HEK293 (cell line): ENCODE results near the gene TSHR.

ENCODE experiments used
- CTCF ChIA-PET: fragments of 350-600 bp; formaldehyde crosslinking; extraction: SDS; loops from one replicate; lab custom pipeline; 2021; ENCODE audit warnings: antibody characterized with exemption; lab: Yijun Ruan, JAX
- POLR2A ChIA-PET: fragments of 300-600 bp; formaldehyde crosslinking; extraction: SDS; loops from one replicate; lab custom pipeline; 2020; ENCODE audit warnings: antibody characterized with exemption, inconsistent platforms; lab: Yijun Ruan, JAX
- H3K27ac ChIP-seq: fragments of 200-500 bp; sonication (Bioruptor generic); 2 replicates; pipeline ENCODE4 v1.5.1; 2014; ENCODE audit warnings: low read depth, low read length, control low read depth, inconsistent platforms; ENCODE audit errors: extremely low read depth
- H3K36me3 ChIP-seq, 2 experiments: fragments of 200-500 bp in 1 of 2; sonication (Bioruptor generic) in 1 of 2; 1 replicate in 1 of 2; 2 replicates in 1 of 2; pipeline ENCODE4 v1.5.1; 2014 to 2017; ENCODE audit warnings: inconsistent platforms in 2 of 2, low read length in 2 of 2; ENCODE audit not compliant: control insufficient read depth in 2 of 2, insufficient read depth in 1 of 2
- H3K4me1 ChIP-seq: fragments of 200-500 bp; sonication (Bioruptor generic); 2 replicates; pipeline ENCODE4 v1.5.1; 2014; ENCODE audit warnings: mild to moderate bottlenecking, low read length, inconsistent platforms; ENCODE audit not compliant: control insufficient read depth, insufficient read depth
- H3K4me3 ChIP-seq: 2 replicates; pipeline ENCODE4 v1.5.1; 2011; ENCODE audit warnings: low read depth, mild to moderate bottlenecking, control low read depth, low read length, moderate library complexity
- H3K9me3 ChIP-seq: fragments of 200-500 bp; sonication (Bioruptor generic); 2 replicates; pipeline ENCODE4 v1.5.1; 2014; ENCODE audit warnings: low read depth, low read length, inconsistent platforms; ENCODE audit not compliant: control insufficient read depth, insufficient read depth
- BCL11A ChIP-seq: fragments of 450-650 bp; formaldehyde crosslinking; IDR thresholded peaks from 2 replicates; pipeline ENCODE4 v1.5.1; 2016; ENCODE audit warnings: low read depth, missing biosample characterization, missing genetic modification characterization
- BCL11B ChIP-seq: fragments of 450-650 bp; formaldehyde crosslinking; IDR thresholded peaks from 2 replicates; pipeline ENCODE4 v1.5.1; 2016; ENCODE audit warnings: low read depth, missing biosample characterization, missing genetic modification characterization
- FEZF1 ChIP-seq: fragments of 450-650 bp; formaldehyde crosslinking; IDR thresholded peaks from 2 replicates; pipeline ENCODE4 v1.5.1; 2016; ENCODE audit warnings: missing biosample characterization, missing genetic modification characterization
- KLF1 ChIP-seq: fragments of 450-650 bp; formaldehyde crosslinking; IDR thresholded peaks from 2 replicates; pipeline ENCODE4 v1.5.1; 2016; ENCODE audit warnings: missing biosample characterization, missing genetic modification characterization
- KLF10 ChIP-seq: fragments of 450-650 bp; IDR thresholded peaks from 2 replicates; pipeline ENCODE4 v1.5.1; 2018; ENCODE audit warnings: missing biosample characterization, mild to moderate bottlenecking, missing genetic modification characterization
- PRDM10 ChIP-seq: fragments of 450-650 bp; formaldehyde crosslinking; IDR thresholded peaks from 2 replicates; pipeline ENCODE4 v1.5.1; 2016; ENCODE audit warnings: missing biosample characterization, missing genetic modification characterization
- SALL2 ChIP-seq: fragments of 450-650 bp; formaldehyde crosslinking; IDR thresholded peaks from 2 replicates; pipeline ENCODE4 v1.5.0; 2017; ENCODE audit warnings: missing biosample characterization, mild to moderate bottlenecking, missing genetic modification characterization, borderline replicate concordance
- SETDB1 ChIP-seq: IDR thresholded peaks from one replicate; pipeline ENCODE4 v1.6.1; 2017; ENCODE audit warnings: mild to moderate bottlenecking, low read length, moderate library complexity, mixed read lengths; ENCODE audit not compliant: insufficient read length
- SP2 ChIP-seq: fragments of 450-650 bp; formaldehyde crosslinking; IDR thresholded peaks from 2 replicates; pipeline ENCODE4 v1.5.1; 2016; ENCODE audit warnings: missing biosample characterization, missing genetic modification characterization
- SP7 ChIP-seq: fragments of 450-650 bp; formaldehyde crosslinking; IDR thresholded peaks from 2 replicates; pipeline ENCODE4 v1.5.1; 2016; ENCODE audit warnings: missing biosample characterization, missing genetic modification characterization
- ZBTB17 ChIP-seq: fragments of 450-650 bp; formaldehyde crosslinking; IDR thresholded peaks from 2 replicates; pipeline ENCODE4 v1.5.1; 2016; ENCODE audit warnings: missing biosample characterization, missing genetic modification characterization
- ZBTB26 ChIP-seq: fragments of 450-650 bp; formaldehyde crosslinking; optimal IDR thresholded peaks from 2 replicates; pipeline ENCODE3; 2016; ENCODE audit warnings: missing biosample characterization, mild to moderate bottlenecking, missing genetic modification characterization
- ZBTB8A ChIP-seq: fragments of 450-650 bp; formaldehyde crosslinking; IDR thresholded peaks from 2 replicates; pipeline ENCODE4 v1.5.1; 2016; ENCODE audit warnings: missing biosample characterization, missing genetic modification characterization
- ZNF140 ChIP-seq: fragments of 450-650 bp; formaldehyde crosslinking; IDR thresholded peaks from 2 replicates; pipeline ENCODE4 v1.5.1; 2016; ENCODE audit warnings: missing biosample characterization, missing genetic modification characterization
- ZNF157 ChIP-seq: fragments of 450-650 bp; formaldehyde crosslinking; IDR thresholded peaks from 2 replicates; pipeline ENCODE4 v1.5.1; 2016; ENCODE audit warnings: missing biosample characterization, missing genetic modification characterization
- ZNF16 ChIP-seq: fragments of 450-650 bp; formaldehyde crosslinking; IDR thresholded peaks from 2 replicates; pipeline ENCODE4 v1.5.1; 2016; ENCODE audit warnings: low read depth, missing biosample characterization, missing genetic modification characterization
- ZNF175 ChIP-seq: fragments of 450-650 bp; formaldehyde crosslinking; IDR thresholded peaks from 2 replicates; pipeline ENCODE4 v1.5.1; 2016; ENCODE audit warnings: missing biosample characterization, missing genetic modification characterization
- ZNF354C ChIP-seq: fragments of 450-650 bp; formaldehyde crosslinking; IDR thresholded peaks from 2 replicates; pipeline ENCODE4 v1.5.1; 2016; ENCODE audit warnings: missing biosample characterization, missing genetic modification characterization, low read depth, borderline replicate concordance
- ZNF610 ChIP-seq: fragments of 450-650 bp; formaldehyde crosslinking; IDR thresholded peaks from 2 replicates; pipeline ENCODE4 v1.5.1; 2016; ENCODE audit warnings: missing biosample characterization, missing genetic modification characterization, borderline replicate concordance
- ZNF626 ChIP-seq: fragments of 450-650 bp; sonication (Bioruptor Pico); formaldehyde crosslinking; IDR thresholded peaks from 2 replicates; pipeline ENCODE4 v1.5.1; 2018; ENCODE audit warnings: missing biosample characterization, missing genetic modification characterization, inconsistent platforms
- ZNF654 ChIP-seq: fragments of 450-650 bp; formaldehyde crosslinking; IDR thresholded peaks from 2 replicates; pipeline ENCODE4 v1.5.1; 2016; ENCODE audit warnings: low read depth, missing biosample characterization, missing genetic modification characterization
- ZNF747 ChIP-seq: fragments of 450-650 bp; formaldehyde crosslinking; IDR thresholded peaks from 2 replicates; pipeline ENCODE4 v1.5.1; 2016; ENCODE audit warnings: missing biosample characterization, missing genetic modification characterization
- ZNF830 ChIP-seq: fragments of 450-650 bp; IDR thresholded peaks from 2 replicates; pipeline ENCODE4 v1.5.0; 2018; ENCODE audit warnings: missing biosample characterization, missing genetic modification characterization, low read depth, mild to moderate bottlenecking, moderate library complexity
- TF ChIP-seq, protein P1 (sequence below): fragments of 450-650 bp; formaldehyde crosslinking; IDR thresholded peaks from 2 replicates; pipeline ENCODE4 v1.5.1; 2016; ENCODE audit warnings: missing biosample characterization, missing genetic modification characterization
- TF ChIP-seq, protein P2 (sequence below): fragments of 450-650 bp; IDR thresholded peaks from 2 replicates; pipeline ENCODE4 v1.5.1; 2018; ENCODE audit warnings: missing biosample characterization, mild to moderate bottlenecking, missing genetic modification characterization
- TF ChIP-seq, protein P3 (sequence below): fragments of 450-650 bp; formaldehyde crosslinking; IDR thresholded peaks from 2 replicates; pipeline ENCODE4 v1.5.1; 2016; ENCODE audit warnings: missing biosample characterization, missing genetic modification characterization
- TF ChIP-seq, protein P4 (sequence below): fragments of 450-650 bp; formaldehyde crosslinking; IDR thresholded peaks from 2 replicates; pipeline ENCODE4 v1.5.1; 2016; ENCODE audit warnings: missing biosample characterization, missing genetic modification characterization

TSHR gene

DNA sequence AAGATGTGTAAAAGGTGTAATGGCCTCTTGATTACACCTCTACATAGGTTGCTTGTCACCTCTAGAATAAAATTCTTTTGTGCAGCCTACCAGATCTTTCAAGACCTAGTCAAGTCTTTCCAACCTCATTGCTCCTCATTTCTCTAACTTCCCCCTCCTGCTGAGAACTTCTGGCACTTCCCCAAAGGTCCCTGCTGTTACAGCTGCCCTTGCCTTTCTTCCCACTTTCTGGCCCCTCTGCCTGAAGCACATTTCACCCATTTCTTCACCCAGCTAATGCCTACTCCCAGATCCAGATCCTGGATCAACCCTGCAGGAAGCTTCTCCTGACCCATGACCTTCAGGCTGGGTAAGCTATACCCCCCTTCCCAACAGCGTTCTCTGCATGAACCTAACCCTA lies 1.5 kb downstream of the TSHR start (continued):
- TF ChIP-seq ZBTB17 (no peak), ZNF157 (tag by site-specific recombination) (no peak)

GRCh38 chr14:80957613-80958012 lies 2.2 kb downstream of the TSHR start:
- POLR2A ChIA-PET, result no interaction called here
- no peaks in the 10 kb centered on the region for H3K36me3 ChIP-seq
- H3K9me3 ChIP-seq, result no peaks in the 10 kb centered on the region
- H3K4me3 ChIP-seq, result no peak overlapping the region
- H3K27ac ChIP-seq, result no peak overlapping the region
- TF ChIP-seq ZBTB26 (tag by site-specific recombination) (no peak), ZNF354C (no peak), SALL2 (no peak), SETDB1 (no peak), BCL11B (tag by site-specific recombination) (no peak), ZNF830 (tag by site-specific recombination) (no peak), ZNF654 (tag by site-specific recombination) (no peak), PRDM10 (no peak), ZNF747 (tag by site-specific recombination) (no peak), BCL11A (tag by site-specific recombination) (no peak), KLF10 (tag by site-specific recombination) (no peak)
- TF ChIP-seq, protein P1, sequence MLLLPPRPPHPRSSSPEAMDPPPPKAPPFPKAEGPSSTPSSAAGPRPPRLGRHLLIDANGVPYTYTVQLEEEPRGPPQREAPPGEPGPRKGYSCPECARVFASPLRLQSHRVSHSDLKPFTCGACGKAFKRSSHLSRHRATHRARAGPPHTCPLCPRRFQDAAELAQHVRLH (tag by site-specific recombination), result no peak
- TF ChIP-seq, protein P2, sequence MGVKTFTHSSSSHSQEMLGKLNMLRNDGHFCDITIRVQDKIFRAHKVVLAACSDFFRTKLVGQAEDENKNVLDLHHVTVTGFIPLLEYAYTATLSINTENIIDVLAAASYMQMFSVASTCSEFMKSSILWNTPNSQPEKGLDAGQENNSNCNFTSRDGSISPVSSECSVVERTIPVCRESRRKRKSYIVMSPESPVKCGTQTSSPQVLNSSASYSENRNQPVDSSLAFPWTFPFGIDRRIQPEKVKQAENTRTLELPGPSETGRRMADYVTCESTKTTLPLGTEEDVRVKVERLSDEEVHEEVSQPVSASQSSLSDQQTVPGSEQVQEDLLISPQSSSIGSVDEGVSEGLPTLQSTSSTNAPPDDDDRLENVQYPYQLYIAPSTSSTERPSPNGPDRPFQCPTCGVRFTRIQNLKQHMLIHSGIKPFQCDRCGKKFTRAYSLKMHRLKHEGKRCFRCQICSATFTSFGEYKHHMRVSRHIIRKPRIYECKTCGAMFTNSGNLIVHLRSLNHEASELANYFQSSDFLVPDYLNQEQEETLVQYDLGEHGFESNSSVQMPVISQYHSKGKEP (tag by site-specific recombination), result no peak
- TF ChIP-seq, protein P3, sequence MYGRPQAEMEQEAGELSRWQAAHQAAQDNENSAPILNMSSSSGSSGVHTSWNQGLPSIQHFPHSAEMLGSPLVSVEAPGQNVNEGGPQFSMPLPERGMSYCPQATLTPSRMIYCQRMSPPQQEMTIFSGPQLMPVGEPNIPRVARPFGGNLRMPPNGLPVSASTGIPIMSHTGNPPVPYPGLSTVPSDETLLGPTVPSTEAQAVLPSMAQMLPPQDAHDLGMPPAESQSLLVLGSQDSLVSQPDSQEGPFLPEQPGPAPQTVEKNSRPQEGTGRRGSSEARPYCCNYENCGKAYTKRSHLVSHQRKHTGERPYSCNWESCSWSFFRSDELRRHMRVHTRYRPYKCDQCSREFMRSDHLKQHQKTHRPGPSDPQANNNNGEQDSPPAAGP (tag by site-specific recombination), result no peak
- no peaks in the 10 kb centered on the region for H3K4me1 ChIP-seq
- CTCF ChIA-PET, result interaction anchor here (4.7 to 5.3 kb wide), 2 partner anchors 30 to 39 kb away, joined by 11 to 41 read pairs; no protein-coding TSS in a partner anchor

- H3K27ac ChIP-seq, result no peak overlapping the region
- no peaks in the 10 kb centered on the region for H3K9me3 ChIP-seq
- H3K4me3 ChIP-seq, result no peak overlapping the region
- H3K4me1 ChIP-seq, result no peaks in the 10 kb centered on the region
- ChIA-PET POLR2A (no interaction called here), CTCF (interaction anchor here (0.6 to 4.7 kb wide), 2 partner anchors 38 to 268 kb away, joined by 3 to 11 read pairs; no protein-coding TSS in a partner anchor)
- H3K36me3 ChIP-seq, result no peaks in the 10 kb centered on the region
- TF ChIP-seq ZNF140 (no peak), KLF1 (tag by site-specific recombination) (no peak), ZNF175 (tag by site-specific recombination) (no peak), ZNF626 (tag by site-specific recombination) (no peak), ZNF610 (tag by site-specific recombination) (no peak), ZNF16 (tag by site-specific recombination) (no peak), SP7 (tag by site-specific recombination) (no peak), SP2 (tag by site-specific recombination) (no peak), ZBTB8A (tag by site-specific recombination) (no peak), FEZF1 (tag by site-specific recombination) (no peak)
- TF ChIP-seq, protein P4, sequence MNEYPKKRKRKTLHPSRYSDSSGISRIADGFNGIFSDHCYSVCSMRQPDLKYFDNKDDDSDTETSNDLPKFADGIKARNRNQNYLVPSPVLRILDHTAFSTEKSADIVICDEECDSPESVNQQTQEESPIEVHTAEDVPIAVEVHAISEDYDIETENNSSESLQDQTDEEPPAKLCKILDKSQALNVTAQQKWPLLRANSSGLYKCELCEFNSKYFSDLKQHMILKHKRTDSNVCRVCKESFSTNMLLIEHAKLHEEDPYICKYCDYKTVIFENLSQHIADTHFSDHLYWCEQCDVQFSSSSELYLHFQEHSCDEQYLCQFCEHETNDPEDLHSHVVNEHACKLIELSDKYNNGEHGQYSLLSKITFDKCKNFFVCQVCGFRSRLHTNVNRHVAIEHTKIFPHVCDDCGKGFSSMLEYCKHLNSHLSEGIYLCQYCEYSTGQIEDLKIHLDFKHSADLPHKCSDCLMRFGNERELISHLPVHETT (tag by site-specific recombination), result no peak
These were observed 2.8 kb downstream of the TSHR start for GRCh38 chr14:80958226-80958625.
